Uterus (tissue), 2 donors: ENCODE data around the gene LCAT.

Experiments
- POLR2A ChIP-seq, 2 donors: fragments of 450-650 bp; IDR thresholded peaks; one replicate each; pipeline ENCODE4 v1.6.1; 2016; ENCODE audit warnings: antibody characterized with exemption in 2 of 2, mild to moderate bottlenecking in 1 of 2, moderate library complexity in 1 of 2
- TF ChIP-seq, protein P1 (sequence below), 4 experiments: fragments of 200-600 bp in 2 of 4; fragments of 450-650 bp in 2 of 4; sonication (generic) in 2 of 4; IDR thresholded peaks; one replicate each; pipeline ENCODE4 v1.5.1; 2016 to 2019; ENCODE audit warnings: antibody characterized with exemption in 4 of 4, mild to moderate bottlenecking in 2 of 4, moderate library complexity in 1 of 4

DNA sequence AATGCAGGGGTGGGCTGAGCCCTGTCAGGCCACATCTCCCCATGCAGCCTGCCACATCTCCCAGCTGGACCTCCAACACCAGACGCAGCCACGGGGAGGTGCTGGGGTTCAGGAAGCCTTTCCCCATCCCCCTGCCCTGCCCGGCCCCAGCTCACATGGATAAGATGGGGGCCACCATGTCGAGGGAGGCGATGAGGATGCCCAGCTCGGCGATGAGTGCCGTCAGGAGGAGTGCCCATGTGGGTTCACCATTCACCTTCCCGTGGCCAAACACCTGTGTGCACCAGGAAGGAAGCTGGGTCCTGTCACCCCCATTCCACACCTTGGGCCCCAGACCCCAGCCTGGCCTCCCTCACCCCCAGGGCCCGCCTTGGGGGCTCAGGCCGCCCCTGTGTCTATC lies 5.7 kb upstream of the LCAT start:
- TF ChIP-seq, protein P1, sequence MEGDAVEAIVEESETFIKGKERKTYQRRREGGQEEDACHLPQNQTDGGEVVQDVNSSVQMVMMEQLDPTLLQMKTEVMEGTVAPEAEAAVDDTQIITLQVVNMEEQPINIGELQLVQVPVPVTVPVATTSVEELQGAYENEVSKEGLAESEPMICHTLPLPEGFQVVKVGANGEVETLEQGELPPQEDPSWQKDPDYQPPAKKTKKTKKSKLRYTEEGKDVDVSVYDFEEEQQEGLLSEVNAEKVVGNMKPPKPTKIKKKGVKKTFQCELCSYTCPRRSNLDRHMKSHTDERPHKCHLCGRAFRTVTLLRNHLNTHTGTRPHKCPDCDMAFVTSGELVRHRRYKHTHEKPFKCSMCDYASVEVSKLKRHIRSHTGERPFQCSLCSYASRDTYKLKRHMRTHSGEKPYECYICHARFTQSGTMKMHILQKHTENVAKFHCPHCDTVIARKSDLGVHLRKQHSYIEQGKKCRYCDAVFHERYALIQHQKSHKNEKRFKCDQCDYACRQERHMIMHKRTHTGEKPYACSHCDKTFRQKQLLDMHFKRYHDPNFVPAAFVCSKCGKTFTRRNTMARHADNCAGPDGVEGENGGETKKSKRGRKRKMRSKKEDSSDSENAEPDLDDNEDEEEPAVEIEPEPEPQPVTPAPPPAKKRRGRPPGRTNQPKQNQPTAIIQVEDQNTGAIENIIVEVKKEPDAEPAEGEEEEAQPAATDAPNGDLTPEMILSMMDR (IDR thresholded peaks at IDR 0.05) = no peak
- no peak for TF ChIP-seq POLR2A (IDR thresholded peaks at IDR 0.05)
